Suprapubic skin (tissue), 4 donors: ENCODE results near the gene LRRN3. TPM values are rescaled to one million over a fixed set of nuclear protein-coding genes. Genes with fewer than 3 reads are reported as not detected.

Experiments
- DNase-seq, 2 donors: peaks; one replicate each; pipeline ENCODE4 v3.0.0-alpha.2; 2019; ENCODE audit warnings: low spot score in 2 of 2
- H3K27ac ChIP-seq: fragments of 200-600 bp; sonication (generic); one replicate; pipeline ENCODE4 v1.5.1; 2019
- H3K27me3 ChIP-seq: fragments of 200-600 bp; sonication (generic); one replicate; pipeline ENCODE4 v1.5.1; 2019
- H3K36me3 ChIP-seq: fragments of 200-600 bp; sonication (generic); one replicate; pipeline ENCODE4 v1.5.1; 2019
- H3K4me1 ChIP-seq: fragments of 200-600 bp; sonication (generic); one replicate; pipeline ENCODE4 v1.5.1; 2019
- H3K4me3 ChIP-seq: fragments of 200-600 bp; sonication (generic); one replicate; pipeline ENCODE4 v1.5.1; 2019; ENCODE audit warnings: mild to moderate bottlenecking
- H3K9me3 ChIP-seq: fragments of 200-600 bp; sonication (generic); one replicate; pipeline ENCODE4 v1.5.1; 2019
- CTCF ChIP-seq, 2 donors: fragments of 200-600 bp in 1 of 2; fragments of 450-650 bp in 1 of 2; sonication (generic) in 1 of 2; IDR thresholded peaks; one replicate each; pipeline ENCODE4 v1.5.1; 2016 to 2019; ENCODE audit warnings: antibody characterized with exemption in 2 of 2, mild to moderate bottlenecking in 1 of 2, moderate library complexity in 1 of 2
- EP300 ChIP-seq: sonication (generic); formaldehyde crosslinking; IDR thresholded peaks from one replicate; pipeline ENCODE4 v1.6.1; 2017; ENCODE audit warnings: antibody characterized with exemption
- POLR2A ChIP-seq, 2 donors: fragments of 450-650 bp; IDR thresholded peaks; one replicate each; pipeline ENCODE4 v1.6.1; 2017; ENCODE audit warnings: antibody characterized with exemption in 2 of 2, mild to moderate bottlenecking in 2 of 2, moderate library complexity in 2 of 2
- POLR2AphosphoS5 ChIP-seq, 3 donors: sonication (generic); formaldehyde crosslinking; IDR thresholded peaks; one replicate each; pipeline ENCODE4 v1.6.1; 2017; ENCODE audit warnings: antibody characterized with exemption in 3 of 3
- WGBS: methylation state at CpG from one replicate; pipeline ENCODE4 v1.1.5; 2018; 5-methylcytosine and 5-hydroxymethylcytosine counted together
- total RNA-seq, 4 donors: library from RNA; depleted of rRNA; stranded (reverse); fragments of >200 nt; gene quantifications; one replicate each; pipeline ENCODE4 v1.1.0, GENCODE V29; 2016

The LRRN3 gene
- total RNA-seq, 4 donors from 2014 or later = 0.30 to 1.8 (median 0.51) TPM; not detected in 1

- Histone ChIP-seq H3K4me1 (no peaks in the 10 kb centered on the region), H3K27me3 (no peaks in the 10 kb centered on the region), H3K27ac (no peak overlapping the region), H3K4me3 (no peak overlapping the region), H3K9me3 (no peaks in the 10 kb centered on the region), H3K36me3 (no peaks in the 10 kb centered on the region)
- no peak for TF ChIP-seq EP300
- TF ChIP-seq CTCF (IDR thresholded peaks at IDR 0.05) = no peak
- TF ChIP-seq POLR2AphosphoS5 (IDR thresholded peaks at IDR 0.05) = no peak
- no peak for TF ChIP-seq POLR2A (IDR thresholded peaks at IDR 0.05)
- no peak for DNase-seq
- WGBS = 94% methylated on average over 4 of the region's 4 CpGs
Observed at GRCh38 chr7:111057066-111057465, 33.9 kb upstream of the LRRN3 start.

DNA sequence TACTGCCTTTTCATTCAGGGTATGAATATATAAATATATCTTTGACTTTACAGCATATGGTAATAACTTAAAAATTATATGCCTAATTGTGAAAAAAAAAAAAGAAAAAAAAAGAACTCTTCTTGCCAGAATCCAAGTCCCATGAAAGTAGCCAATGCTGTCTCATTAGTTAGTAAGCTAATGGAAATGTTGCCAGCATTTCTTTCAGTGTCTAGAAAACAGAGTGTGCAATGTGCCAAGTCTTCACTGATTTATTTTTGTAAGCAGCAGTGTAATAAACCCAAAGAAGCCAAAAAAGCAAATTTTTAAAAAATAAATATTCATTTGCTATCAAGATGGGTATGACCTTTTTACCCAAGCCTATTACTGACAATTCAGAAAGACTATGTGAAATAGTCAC is 31.1 kb upstream of the LRRN3 start:
- Histone ChIP-seq H3K9me3 (peaks cover 8% of the 10 kb centered on the region), H3K36me3 (no peaks in the 10 kb centered on the region), H3K27ac (no peak overlapping the region), H3K27me3 (no peaks in the 10 kb centered on the region), H3K4me1 (no peaks in the 10 kb centered on the region), H3K4me3 (no peak overlapping the region)
- no peak for TF ChIP-seq POLR2A (IDR thresholded peaks at IDR 0.05)
- no peak for TF ChIP-seq POLR2AphosphoS5 (IDR thresholded peaks at IDR 0.05)
- TF ChIP-seq CTCF (IDR thresholded peaks at IDR 0.05) = no peak
- no peak for TF ChIP-seq EP300
- DNase-seq = no peak

GRCh38 chr7:111063166-111063565 is 27.8 kb upstream of the LRRN3 start:
- Histone ChIP-seq H3K27me3 (no peaks in the 10 kb centered on the region), H3K9me3 (peaks cover 8% of the 10 kb centered on the region), H3K27ac (no peak overlapping the region), H3K4me3 (no peak overlapping the region), H3K36me3 (no peaks in the 10 kb centered on the region), H3K4me1 (no peaks in the 10 kb centered on the region)
- TF ChIP-seq POLR2A (IDR thresholded peaks at IDR 0.05) (no peak), POLR2AphosphoS5 (IDR thresholded peaks at IDR 0.05) (no peak), EP300 (no peak), CTCF (IDR thresholded peaks at IDR 0.05) (no peak)
- WGBS = 96% methylated on average over 1 of the region's 1 CpG
- no peak for DNase-seq

DNA sequence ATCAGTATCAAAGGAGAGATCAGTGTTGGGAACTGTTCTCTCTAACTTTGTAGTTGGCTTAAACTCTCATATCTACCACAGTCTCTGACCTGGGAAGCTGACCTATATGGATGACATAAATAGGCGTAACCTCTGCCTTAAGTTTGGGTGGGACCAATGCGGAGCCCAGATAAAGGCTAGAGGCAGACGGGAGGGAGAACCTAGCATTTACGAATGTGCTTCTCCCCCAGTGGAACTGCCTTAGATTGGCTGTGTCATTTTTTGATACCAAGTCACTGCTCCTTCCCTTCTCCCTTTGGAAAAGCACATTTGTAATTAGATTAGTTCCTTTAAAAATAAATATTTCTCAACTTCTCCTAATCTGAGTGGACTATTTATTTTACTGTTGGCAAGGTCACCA is 23.7 kb upstream of the LRRN3 start:
- peaks cover 8% of the 10 kb centered on the region for H3K9me3 ChIP-seq
- WGBS = 94% methylated on average over 4 of the region's 4 CpGs
- no peak overlapping the region for H3K27ac ChIP-seq
- no peak for DNase-seq
- no peaks in the 10 kb centered on the region for H3K27me3 ChIP-seq
- no peaks in the 10 kb centered on the region for H3K36me3 ChIP-seq
- TF ChIP-seq POLR2AphosphoS5 (IDR thresholded peaks at IDR 0.05) (no peak), EP300 (no peak), POLR2A (IDR thresholded peaks at IDR 0.05) (no peak), CTCF (IDR thresholded peaks at IDR 0.05) (no peak)
- no peak overlapping the region for H3K4me3 ChIP-seq
- H3K4me1 ChIP-seq = no peaks in the 10 kb centered on the region

- H3K27me3 ChIP-seq = no peaks in the 10 kb centered on the region
- TF ChIP-seq POLR2A (IDR thresholded peaks at IDR 0.05) = no peak
- DNase-seq = no peak
- no peak overlapping the region for H3K27ac ChIP-seq
- H3K4me1 ChIP-seq = no peaks in the 10 kb centered on the region
- H3K9me3 ChIP-seq = peaks cover 8% of the 10 kb centered on the region
- WGBS = 95% methylated on average over 2 of the region's 2 CpGs
- H3K36me3 ChIP-seq = no peaks in the 10 kb centered on the region
- no peak overlapping the region for H3K4me3 ChIP-seq
Observed at GRCh38 chr7:111067682-111068081, 23.2 kb upstream of the LRRN3 start.

DNA sequence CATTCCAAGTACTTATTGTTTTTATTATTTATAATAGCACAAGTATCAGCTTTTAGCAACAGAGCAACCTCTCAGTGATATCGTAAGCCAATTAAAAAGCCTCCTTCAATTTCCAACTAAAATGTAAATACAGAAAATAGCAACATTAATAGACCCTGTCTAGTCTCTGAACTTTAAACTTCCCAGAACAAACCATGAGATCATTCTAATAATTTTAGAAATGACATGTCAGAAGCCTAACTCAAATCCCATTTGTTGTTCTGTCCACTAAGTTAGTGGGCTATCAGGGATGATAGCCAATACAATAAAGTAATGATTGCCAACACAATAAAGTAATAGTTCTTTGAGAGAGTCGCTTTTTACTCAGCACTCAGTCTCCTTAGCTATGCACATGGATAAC is 22.3 kb upstream of the LRRN3 start:
- Histone ChIP-seq H3K27me3 (no peaks in the 10 kb centered on the region), H3K36me3 (no peaks in the 10 kb centered on the region), H3K9me3 (no peaks in the 10 kb centered on the region), H3K4me1 (no peaks in the 10 kb centered on the region), H3K27ac (no peak overlapping the region), H3K4me3 (no peak overlapping the region)
- DNase-seq = no peak
- TF ChIP-seq EP300 = no peak
- TF ChIP-seq POLR2AphosphoS5 (IDR thresholded peaks at IDR 0.05) = no peak
- no peak for TF ChIP-seq POLR2A (IDR thresholded peaks at IDR 0.05)
- TF ChIP-seq CTCF (IDR thresholded peaks at IDR 0.05) = no peak
- WGBS = 82% methylated on average over 2 of the region's 2 CpGs
